Smooth muscle cell (in vitro differentiated cells): Measurements from ENCODE around the gene FGF12. TPM values are rescaled to one million over a fixed set of nuclear protein-coding genes. Genes with fewer than 3 reads are reported as not detected.

Experiments used
- DNase-seq: peaks from one replicate; lab custom pipeline; 2025; ENCODE audit not compliant: unreplicated experiment; lab: John Stamatoyannopoulos, UW
- H2AFZ ChIP-seq: fragments of 200-600 bp; sonication (generic); 2 replicates; pipeline ENCODE4 v1.6.0; 2016; ENCODE audit warnings: antibody characterized with exemption, low read depth, mild to moderate bottlenecking
- H3F3A ChIP-seq: fragments of 200-600 bp; sonication (generic); 2 replicates; pipeline ENCODE4 v1.6.0; 2017; ENCODE audit warnings: antibody characterized with exemption, low read depth
- H3K27ac ChIP-seq: fragments of 200-600 bp; sonication (generic); 2 replicates; pipeline ENCODE4 v1.5.1; 2016; ENCODE audit warnings: low read depth, mild to moderate bottlenecking
- H3K27me3 ChIP-seq: fragments of 200-600 bp; sonication (generic); 2 replicates; pipeline ENCODE4 v1.6.1; 2016; ENCODE audit warnings: low read depth, mild to moderate bottlenecking
- H3K36me3 ChIP-seq: fragments of 200-600 bp; sonication (generic); 2 replicates; pipeline ENCODE4 v1.5.1; 2016; ENCODE audit warnings: low read depth
- H3K4me1 ChIP-seq: fragments of 200-600 bp; sonication (generic); 2 replicates; pipeline ENCODE4 v1.5.1; 2016; ENCODE audit warnings: low read depth
- H3K4me2 ChIP-seq: fragments of 200-600 bp; sonication (generic); 2 replicates; pipeline ENCODE4 v1.6.0; 2016; ENCODE audit warnings: mild to moderate bottlenecking
- H3K4me3 ChIP-seq: fragments of 200-600 bp; sonication (generic); 2 replicates; pipeline ENCODE4 v1.5.1; 2016; ENCODE audit warnings: mild to moderate bottlenecking
- H3K79me2 ChIP-seq: fragments of 200-600 bp; sonication (generic); 2 replicates; pipeline ENCODE4 v1.6.0; 2016; ENCODE audit warnings: low read depth, mild to moderate bottlenecking
- H3K9ac ChIP-seq: fragments of 200-600 bp; sonication (generic); 2 replicates; pipeline ENCODE4 v1.6.0; 2016; ENCODE audit warnings: low read depth
- H3K9me3 ChIP-seq: fragments of 200-600 bp; sonication (generic); replicated peaks from 2 replicates; pipeline ENCODE4 v1.5.1; 2016; ENCODE audit warnings: low read depth
- H4K20me1 ChIP-seq: fragments of 200-600 bp; sonication (generic); 2 replicates; pipeline ENCODE4 v1.6.0; 2016; ENCODE audit warnings: low read depth
- CTCF ChIP-seq: fragments of 200-600 bp; sonication (generic); IDR thresholded peaks from 2 replicates; pipeline ENCODE4 v1.5.1; 2017; ENCODE audit warnings: borderline replicate concordance, mild to moderate bottlenecking, antibody characterized with exemption; ENCODE audit not compliant: insufficient read depth, poor library complexity, severe bottlenecking
- WGBS: methylation state at CpG from one replicate; pipeline ENCODE4 v1.1.7; 2016; ENCODE audit warnings: low lambda C conversion rate; 5-methylcytosine and 5-hydroxymethylcytosine counted together
- polyA plus RNA-seq: library from polyadenylated mRNA; unstranded; fragments of >200 nt; fragmentation: Nextera tagmentation; extraction: Ambion mirVana; gene quantifications from 2 replicates; pipeline ENCODE4 v1.2.1, GENCODE V29; 2016
- total RNA-seq: library from RNA; depleted of rRNA; stranded (reverse); fragments of >200 nt; gene quantifications from 2 replicates; pipeline ENCODE4 v1.2.3, GENCODE V29; 2014

The FGF12 gene
- total and polyA plus RNA-seq, 2 experiments from 2014 or later: 0.47 to 1.0 TPM

GRCh38 chr3:192700885-192701284 lies 26.5 kb downstream of the FGF12 start:
- Histone ChIP-seq H2AFZ (no peak overlapping the region), H3K36me3 (no peaks in the 10 kb centered on the region), H3F3A (no peaks in the 10 kb centered on the region), H3K79me2 (no peaks in the 10 kb centered on the region), H3K4me3 (no peak overlapping the region), H3K27me3 (no peaks in the 10 kb centered on the region), H3K9ac (no peak overlapping the region), H3K4me2 (no peak overlapping the region), H3K27ac (no peak overlapping the region), H3K4me1 (no peaks in the 10 kb centered on the region), H4K20me1 (no peaks in the 10 kb centered on the region), H3K9me3 (no peaks in the 10 kb centered on the region)
- no peak for TF ChIP-seq CTCF
- DNase-seq: no peak

GRCh38 chr3:192696943-192697587 lies 30.3 kb downstream of the FGF12 start:
- H3K9me3 ChIP-seq: no peaks in the 10 kb centered on the region
- no peaks in the 10 kb centered on the region for H3K27me3 ChIP-seq
- no peak overlapping the region for H3K9ac ChIP-seq
- H3K4me3 ChIP-seq: no peak overlapping the region
- no peak overlapping the region for H3K27ac ChIP-seq
- no peaks in the 10 kb centered on the region for H3K79me2 ChIP-seq
- no peak overlapping the region for H3K4me2 ChIP-seq
- H2AFZ ChIP-seq: no peak overlapping the region
- no peak for TF ChIP-seq CTCF
- no peaks in the 10 kb centered on the region for H3K4me1 ChIP-seq
- no peaks in the 10 kb centered on the region for H3F3A ChIP-seq
- 87% methylated on average over 2 of the region's 2 CpGs for WGBS
- DNase-seq: no peak
- no peaks in the 10 kb centered on the region for H3K36me3 ChIP-seq
- H4K20me1 ChIP-seq: no peaks in the 10 kb centered on the region

GRCh38 chr3:192687488-192688152 lies 39.7 kb downstream of the FGF12 start:
- H3K9ac ChIP-seq: no peak overlapping the region
- 86% methylated on average over 5 of the region's 5 CpGs for WGBS

More at GRCh38 chr3:192687488-192688152, 39.7 kb downstream of the FGF12 start:
- Histone ChIP-seq H3K79me2 (no peaks in the 10 kb centered on the region), H3K27ac (no peak overlapping the region), H4K20me1 (no peaks in the 10 kb centered on the region), H2AFZ (no peak overlapping the region), H3K4me2 (no peak overlapping the region), H3K4me1 (no peaks in the 10 kb centered on the region), H3K36me3 (no peaks in the 10 kb centered on the region), H3F3A (no peaks in the 10 kb centered on the region), H3K27me3 (no peaks in the 10 kb centered on the region), H3K9me3 (peaks cover 3% of the 10 kb centered on the region), H3K4me3 (no peak overlapping the region)
- DNase-seq: no peak
- no peak for TF ChIP-seq CTCF
